Stimulated activated CD4-positive, alpha-beta T cell treated with anti-CD3 and anti-CD28 coated beads, TNF-alpha, amount 100 ng/mL, for 1 hour (primary cell): ENCODE results near the gene CAMK4.

Experiments used
- DNase-seq, 3 donors: peaks; one replicate each; pipeline ENCODE4 v3.0.0-alpha.2; 2020; ENCODE audit warnings: low read depth in 3 of 3, low spot score in 1 of 3

The CAMK4 gene

GRCh38 chr5:111223787-111224560, at the start of gene CAMK4:
CAMK4 (plus strand) TSS chr5:111224384; CDS start chr5:111224484, 100 bp downstream.
- DNase-seq, result peak; percentile 51 to 65 (median 55)

- no peak for DNase-seq
Measured at GRCh38 chr5:111183064-111183463, 41.1 kb upstream of the CAMK4 start.

- DNase-seq, result no peak
Measured at GRCh38 chr5:111187079-111187478, 37.1 kb upstream of the CAMK4 start.

GRCh38 chr5:111194053-111194452, 30.1 kb upstream of the CAMK4 start:
- DNase-seq, result no peak

GRCh38 chr5:111194925-111195324, 29.3 kb upstream of the CAMK4 start:
- no peak for DNase-seq

GRCh38 chr5:111197523-111197922, 26.7 kb upstream of the CAMK4 start:
- DNase-seq, result no peak

- DNase-seq, result no peak
Measured at GRCh38 chr5:111198281-111198966, 25.8 kb upstream of the CAMK4 start.

- DNase-seq, result no peak
Measured at GRCh38 chr5:111200828-111201227, 23.4 kb upstream of the CAMK4 start.

- no peak for DNase-seq
Measured at GRCh38 chr5:111201705-111202104, 22.5 kb upstream of the CAMK4 start.

- DNase-seq, result no peak
Measured at GRCh38 chr5:111211341-111211740, 12.8 kb upstream of the CAMK4 start.

- DNase-seq, result no peak
Measured at GRCh38 chr5:111214052-111214742, 10.0 kb upstream of the CAMK4 start.

GRCh38 chr5:111215971-111216370, 8.2 kb upstream of the CAMK4 start:
- no peak for DNase-seq

GRCh38 chr5:111221139-111221538, 3.0 kb upstream of the CAMK4 start:
- DNase-seq, result no peak

GRCh38 chr5:111223101-111223786, 940 bp upstream of the CAMK4 start:
- no peak for DNase-seq

GRCh38 chr5:111224561-111225345, 569 bp downstream of the CAMK4 start:
- peak in 1 of 3 donors; percentile 34 for DNase-seq

GRCh38 chr5:111225926-111226325, 1.7 kb downstream of the CAMK4 start:
- DNase-seq, result no peak

GRCh38 chr5:111226556-111226955, 2.4 kb downstream of the CAMK4 start:
- DNase-seq, result no peak

- no peak for DNase-seq
Measured at GRCh38 chr5:111227226-111227782, 3.1 kb downstream of the CAMK4 start.

GRCh38 chr5:111227801-111228200, 3.6 kb downstream of the CAMK4 start:
- no peak for DNase-seq

GRCh38 chr5:111228520-111229220, 4.5 kb downstream of the CAMK4 start:
- no peak for DNase-seq
